PC-3 (cell line): ENCODE measurements around the gene KYNU.

ENCODE experiments used
- CTCF ChIP-seq: fragments of 300-600 bp; sonication (generic); conservative IDR thresholded peaks from 2 replicates; pipeline ENCODE4 v1.5.1; 2017; ENCODE audit warnings: antibody characterized with exemption, low read depth, mild to moderate bottlenecking, low read length
- EZH2 ChIP-seq: fragments of 300-600 bp; sonication (generic); IDR thresholded peaks from one replicate; pipeline ENCODE4 v1.6.1; 2017; ENCODE audit warnings: antibody characterized with exemption, mild to moderate bottlenecking, low read length; ENCODE audit not compliant: unreplicated experiment
- EZH2phosphoT487 ChIP-seq: fragments of 300-600 bp; sonication (generic); IDR thresholded peaks from 2 replicates; pipeline ENCODE4 v1.6.1; 2018; ENCODE audit warnings: mild to moderate bottlenecking, antibody characterized with exemption, low read length, borderline replicate concordance

- TF ChIP-seq CTCF: no peak
- no peak for TF ChIP-seq EZH2phosphoT487
- TF ChIP-seq EZH2: no peak
Observed at GRCh38 chr2:142944721-142945120, 67.3 kb downstream of the KYNU start.
